ENCODE measurements around the gene IFIT2. TPM values are rescaled to one million over a fixed set of nuclear protein-coding genes. Genes with fewer than 3 reads are reported as not detected.
A peak's percentile ranks its signal among the peaks of the same experiment; 100 is the strongest.

The IFIT2 gene
- total RNA-seq, 1 experiment from 2014 or later: 40.8 TPM

GRCh38 chr10:89262086-89263051 is 39.5 kb upstream of the IFIT2 start:
- CTCF ChIA-PET: no interaction called here
- H3K27me3 Mint-ChIP-seq (ENCODE audit: unreplicated experiment): no peaks in the 10 kb centered on the region

DNA sequence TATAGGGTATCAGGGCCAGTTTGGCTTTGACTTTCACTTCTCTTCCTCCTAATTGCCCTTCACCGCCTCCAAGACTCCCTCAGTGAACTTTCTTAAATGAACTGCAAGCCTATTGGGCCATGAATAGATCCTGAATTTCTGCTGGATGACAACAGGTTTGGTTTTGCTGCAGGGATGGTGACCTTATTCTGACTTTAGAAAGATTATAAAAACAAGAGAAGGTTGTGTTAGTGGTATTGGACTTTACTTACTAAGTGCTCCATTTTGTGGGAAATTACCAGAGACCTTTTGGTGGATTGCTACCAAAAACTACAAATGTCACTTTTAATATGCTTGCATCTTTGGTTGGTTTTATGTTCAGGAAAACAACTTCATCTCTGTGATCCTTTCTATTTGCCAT is 38.8 kb upstream of the IFIT2 start:
- Mint-ChIP-seq H3K9me3 (ENCODE audit: low read depth, unreplicated experiment) (no peaks in the 10 kb centered on the region), H3K4me3 (ENCODE audit: low read depth, unreplicated experiment) (no peak overlapping the region), H3K27ac (ENCODE audit: unreplicated experiment) (no peak overlapping the region), H3K27me3 (ENCODE audit: unreplicated experiment) (no peaks in the 10 kb centered on the region), H3K4me1 (ENCODE audit: low read depth, unreplicated experiment) (peaks cover 39% of the 10 kb centered on the region), H3K36me3 (ENCODE audit: insufficient read depth, unreplicated experiment) (no peaks in the 10 kb centered on the region)
- no TSS peak for BruUV-seq (replicated peaks)
- DNase-seq: no peak
- CTCF ChIA-PET: no interaction called here
- intact Hi-C loops (cut with micrococcal nuclease; ENCODE audit: unreplicated experiment): no loop called here
- TF ChIP-seq CTCF (IDR thresholded peaks at IDR 0.05; ENCODE audit: unreplicated experiment): no peak

More at GRCh38 chr10:89262086-89263051, 39.5 kb upstream of the IFIT2 start:
- H3K9me3 Mint-ChIP-seq (ENCODE audit: low read depth, unreplicated experiment): no peaks in the 10 kb centered on the region
- H3K4me1 Mint-ChIP-seq (ENCODE audit: low read depth, unreplicated experiment): peaks cover 36% of the 10 kb centered on the region
- TF ChIP-seq CTCF (IDR thresholded peaks at IDR 0.05; ENCODE audit: unreplicated experiment): no peak
- peak overlapping the region; percentile 51 for H3K27ac Mint-ChIP-seq (ENCODE audit: unreplicated experiment)
- BruUV-seq (replicated peaks): no TSS peak
- intact Hi-C loops (cut with micrococcal nuclease; ENCODE audit: unreplicated experiment): no loop called here
- no peaks in the 10 kb centered on the region for H3K36me3 Mint-ChIP-seq (ENCODE audit: insufficient read depth, unreplicated experiment)
- no peak overlapping the region for H3K4me3 Mint-ChIP-seq (ENCODE audit: low read depth, unreplicated experiment)
- DNase-seq: no peak

- BruUV-seq (replicated peaks): no TSS peak
- Mint-ChIP-seq H3K4me3 (ENCODE audit: low read depth, unreplicated experiment) (no peak overlapping the region), H3K9me3 (ENCODE audit: low read depth, unreplicated experiment) (no peaks in the 10 kb centered on the region), H3K36me3 (ENCODE audit: insufficient read depth, unreplicated experiment) (no peaks in the 10 kb centered on the region), H3K27ac (ENCODE audit: unreplicated experiment) (no peak overlapping the region), H3K27me3 (ENCODE audit: unreplicated experiment) (no peaks in the 10 kb centered on the region), H3K4me1 (ENCODE audit: low read depth, unreplicated experiment) (peaks cover 39% of the 10 kb centered on the region)
- no peak for DNase-seq
- no peak for TF ChIP-seq CTCF (IDR thresholded peaks at IDR 0.05; ENCODE audit: unreplicated experiment)
- CTCF ChIA-PET: no interaction called here
- intact Hi-C loops (cut with micrococcal nuclease; ENCODE audit: unreplicated experiment): no loop called here
Observed at GRCh38 chr10:89263531-89263930, 38.3 kb upstream of the IFIT2 start.

GRCh38 chr10:89266721-89267453 is 35.0 kb upstream of the IFIT2 start:
- CTCF ChIA-PET: no interaction called here
- BruUV-seq (replicated peaks): no TSS peak
- intact Hi-C loops (cut with micrococcal nuclease; ENCODE audit: unreplicated experiment): no loop called here
- H3K27me3 Mint-ChIP-seq (ENCODE audit: unreplicated experiment): no peaks in the 10 kb centered on the region
- H3K4me3 Mint-ChIP-seq (ENCODE audit: low read depth, unreplicated experiment): no peak overlapping the region
- peaks cover 36% of the 10 kb centered on the region for H3K4me1 Mint-ChIP-seq (ENCODE audit: low read depth, unreplicated experiment)
- no peaks in the 10 kb centered on the region for H3K9me3 Mint-ChIP-seq (ENCODE audit: low read depth, unreplicated experiment)
- TF ChIP-seq CTCF (IDR thresholded peaks at IDR 0.05; ENCODE audit: unreplicated experiment): no peak
- DNase-seq: no peak
- no peak overlapping the region for H3K27ac Mint-ChIP-seq (ENCODE audit: unreplicated experiment)
- H3K36me3 Mint-ChIP-seq (ENCODE audit: insufficient read depth, unreplicated experiment): no peaks in the 10 kb centered on the region
